Measurements from ENCODE around the gene MPPED1. TPM values are rescaled to one million over a fixed set of nuclear protein-coding genes. Genes with fewer than 3 reads are reported as not detected.

Gene MPPED1
- total and polyA plus RNA-seq, 2 of the 13 experiments (the other 11 are each of a cell fraction or from before 2014, with no cell fraction given): 0.77 TPM; not detected in 1

- no peak overlapping the region for H2AFZ ChIP-seq (ENCODE audit: low read length)
- FAIRE-seq (no peak), DNase-seq (ENCODE audit: low spot score) (no peak), ATAC-seq (no peak)
- H3K9ac ChIP-seq (ENCODE audit: insufficient read depth, low read depth, low read length): no peak overlapping the region
- CTCF ChIA-PET (ENCODE audit: low intra/inter-chr PET ratio, low total read pairs): no interaction called here
- H3K4me3 ChIP-seq (replicated peaks in 1 of 3; ENCODE audit: insufficient read depth in 1 of 3, low read depth in 2 of 3, low read length in 3 of 3): no peak overlapping the region
- in situ Hi-C loops (cut with HindIII; ENCODE audit: extremely low pct_ligation_motif_present, low pct_unique_long_range_greater_than_20kb) (no loop called here), intact Hi-C loops (cut with micrococcal nuclease; ENCODE audit: unreplicated experiment) (no loop called here)
- no peaks in the 10 kb centered on the region for H3K36me3 ChIP-seq (replicated peaks in 1 of 2; ENCODE audit: control insufficient read depth in 1 of 2, insufficient read depth in 2 of 2, low read length in 2 of 2)
- 13% methylated on average over 7 of the region's 14 CpGs for WGBS (ENCODE audit: low lambda C conversion rate)
- no peaks in the 10 kb centered on the region for H4K20me1 ChIP-seq (ENCODE audit: insufficient read depth, low read length)
- BruUV-seq (replicated peaks): no TSS peak
- H3K9me3 ChIP-seq (ENCODE audit: low read length): no peaks in the 10 kb centered on the region
- TF ChIP-seq ZNF768 (CRISPR knock-in tag; IDR thresholded peaks at IDR 0.05) (peak; percentile 74), BCL6 (CRISPR knock-in tag; IDR thresholded peaks at IDR 0.05) (no peak)
- H3K4me1 ChIP-seq (ENCODE audit: insufficient read depth, low read length): no peaks in the 10 kb centered on the region
- H3K4me2 ChIP-seq (ENCODE audit: low read depth, low read length): no peak overlapping the region
- no peaks in the 10 kb centered on the region for H3K79me2 ChIP-seq (ENCODE audit: insufficient read depth, low read length)
- POLR2A ChIA-PET: no interaction called here
- H3K27me3 ChIP-seq (ENCODE audit: control insufficient read depth in 1 of 2, insufficient read depth in 2 of 2, low read length in 2 of 2): no peaks in the 10 kb centered on the region; a peak in 1 of 5 replicates
- no peak overlapping the region for H3K27ac ChIP-seq (ENCODE audit: extremely low read length, insufficient read depth, low read length)
These were observed 138.3 kb downstream of the MPPED1 start for GRCh38 chr22:43550024-43550620.

DNA sequence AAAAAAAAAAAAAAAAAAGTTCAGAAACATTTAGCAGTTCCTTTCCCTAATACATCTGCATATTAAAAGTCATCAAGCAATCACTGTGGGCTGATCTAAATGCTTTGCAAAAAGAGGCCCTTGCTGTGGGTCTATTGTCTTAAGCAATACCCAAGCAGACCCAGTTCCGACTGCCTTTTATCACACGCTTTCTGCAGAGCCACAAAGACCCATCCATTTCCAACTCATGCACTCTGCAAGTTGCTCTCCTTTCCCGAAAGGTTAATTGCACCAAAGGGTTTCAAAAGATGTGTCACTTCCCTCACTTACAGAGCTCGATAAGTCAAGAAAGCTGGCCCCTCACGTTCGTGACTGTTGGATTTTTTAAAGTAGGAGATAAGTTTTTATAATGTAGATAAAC, 138.9 kb downstream of the MPPED1 start:
- Histone ChIP-seq H2AFZ (ENCODE audit: low read length) (no peak overlapping the region), H3K4me2 (ENCODE audit: low read depth, low read length) (no peak overlapping the region), H3K9me3 (ENCODE audit: low read length) (no peaks in the 10 kb centered on the region), H3K79me2 (ENCODE audit: insufficient read depth, low read length) (no peaks in the 10 kb centered on the region), H3K27ac (ENCODE audit: extremely low read length, insufficient read depth, low read length) (no peak overlapping the region), H3K27me3 (ENCODE audit: control insufficient read depth in 1 of 2, insufficient read depth in 2 of 2, low read length in 2 of 2) (no peaks in the 10 kb centered on the region; a peak in 1 of 5 replicates), H3K4me3 (replicated peaks in 1 of 3; ENCODE audit: insufficient read depth in 1 of 3, low read depth in 2 of 3, low read length in 3 of 3) (no peak overlapping the region), H3K9ac (ENCODE audit: insufficient read depth, low read depth, low read length) (no peak overlapping the region), H3K36me3 (replicated peaks in 1 of 2; ENCODE audit: control insufficient read depth in 1 of 2, insufficient read depth in 2 of 2, low read length in 2 of 2) (no peaks in the 10 kb centered on the region), H4K20me1 (ENCODE audit: insufficient read depth, low read length) (no peaks in the 10 kb centered on the region), H3K4me1 (ENCODE audit: insufficient read depth, low read length) (no peaks in the 10 kb centered on the region)
- in situ Hi-C loops (cut with HindIII; ENCODE audit: extremely low pct_ligation_motif_present, low pct_unique_long_range_greater_than_20kb) (no loop called here), intact Hi-C loops (cut with micrococcal nuclease; ENCODE audit: unreplicated experiment) (no loop called here)
- DNase-seq (ENCODE audit: low spot score): no peak
- 33% methylated on average over 6 of the region's 6 CpGs for WGBS (ENCODE audit: low lambda C conversion rate)
- CTCF ChIA-PET (ENCODE audit: low intra/inter-chr PET ratio, low total read pairs): no interaction called here
- no peak for ATAC-seq
- no TSS peak for BruUV-seq (replicated peaks)
- no peak for FAIRE-seq
- no peak for TF ChIP-seq SNAI1 (CRISPR knock-in tag; IDR thresholded peaks at IDR 0.05; ENCODE audit: borderline replicate concordance)
- no peak for TF ChIP-seq ZNF326 (CRISPR knock-in tag; IDR thresholded peaks at IDR 0.05; ENCODE audit: borderline replicate concordance)
- TF ChIP-seq PPARG (CRISPR knock-in tag; conservative IDR thresholded peaks at IDR 0.05): no peak
- POLR2A ChIA-PET: no interaction called here
